Bone marrow (tissue), 2 donors: ENCODE measurements around the gene GBE1.

Experiments
- DNase-seq, 2 donors: peaks; one replicate each; lab custom pipeline; 2025; lab: John Stamatoyannopoulos, UW

GBE1 gene

GRCh38 chr3:81621277-81621676, 140.2 kb downstream of the GBE1 start:
- no peak for DNase-seq

- no peak for DNase-seq
These were observed 140.6 kb downstream of the GBE1 start for GRCh38 chr3:81620849-81621248.

GRCh38 chr3:81612768-81613167, 148.7 kb downstream of the GBE1 start:
- no peak for DNase-seq

GRCh38 chr3:81602781-81603180, 158.7 kb downstream of the GBE1 start:
- DNase-seq: no peak

GRCh38 chr3:81601707-81602305, 159.6 kb downstream of the GBE1 start:
- no peak for DNase-seq

GRCh38 chr3:81592101-81592500, 169.3 kb downstream of the GBE1 start:
- DNase-seq: no peak

GRCh38 chr3:81585937-81586336, 175.5 kb downstream of the GBE1 start:
- no peak for DNase-seq

GRCh38 chr3:81585056-81585455, 176.4 kb downstream of the GBE1 start:
- DNase-seq: peak in 1 of 2 donors; percentile 42

- peak in 1 of 2 donors; percentile 13 for DNase-seq
These were observed 179.4 kb downstream of the GBE1 start for GRCh38 chr3:81581966-81582599.

GRCh38 chr3:81580355-81580754, 181.1 kb downstream of the GBE1 start:
- no peak for DNase-seq

GRCh38 chr3:81579744-81580143, 181.7 kb downstream of the GBE1 start:
- DNase-seq: no peak

GRCh38 chr3:81572201-81572756, 189.2 kb downstream of the GBE1 start:
- DNase-seq: no peak

- DNase-seq: no peak
These were observed 193.1 kb downstream of the GBE1 start for GRCh38 chr3:81568378-81568777.

GRCh38 chr3:81565041-81565440, 196.4 kb downstream of the GBE1 start:
- no peak for DNase-seq

GRCh38 chr3:81558106-81558505, 203.3 kb downstream of the GBE1 start:
- no peak for DNase-seq

GRCh38 chr3:81554801-81555200, 206.6 kb downstream of the GBE1 start:
- no peak for DNase-seq

- DNase-seq: peak in 1 of 2 donors; percentile 6
These were observed 207.1 kb downstream of the GBE1 start for GRCh38 chr3:81554388-81554787.

- DNase-seq: no peak
These were observed 211.0 kb downstream of the GBE1 start for GRCh38 chr3:81550415-81550814.

GRCh38 chr3:81549831-81550230, 211.6 kb downstream of the GBE1 start:
- DNase-seq: no peak

- DNase-seq: no peak
These were observed 212.1 kb downstream of the GBE1 start for GRCh38 chr3:81549388-81549787.

GRCh38 chr3:81545572-81545971, 215.9 kb downstream of the GBE1 start:
- no peak for DNase-seq

- no peak for DNase-seq
These were observed 217.1 kb downstream of the GBE1 start for GRCh38 chr3:81544385-81544784.

- DNase-seq: no peak
These were observed 220.7 kb downstream of the GBE1 start for GRCh38 chr3:81540787-81541186.

- DNase-seq: no peak
These were observed 229.6 kb downstream of the GBE1 start for GRCh38 chr3:81531846-81532245.
